Ecto neural progenitor cell (in vitro differentiated cells): Measurements from ENCODE around the gene CDK6.

ENCODE experiments used
- DNase-seq: peaks from one replicate; pipeline ENCODE4 v3.0.0-alpha.2; 2018; ENCODE audit warnings: low spot score

Gene CDK6

DNA sequence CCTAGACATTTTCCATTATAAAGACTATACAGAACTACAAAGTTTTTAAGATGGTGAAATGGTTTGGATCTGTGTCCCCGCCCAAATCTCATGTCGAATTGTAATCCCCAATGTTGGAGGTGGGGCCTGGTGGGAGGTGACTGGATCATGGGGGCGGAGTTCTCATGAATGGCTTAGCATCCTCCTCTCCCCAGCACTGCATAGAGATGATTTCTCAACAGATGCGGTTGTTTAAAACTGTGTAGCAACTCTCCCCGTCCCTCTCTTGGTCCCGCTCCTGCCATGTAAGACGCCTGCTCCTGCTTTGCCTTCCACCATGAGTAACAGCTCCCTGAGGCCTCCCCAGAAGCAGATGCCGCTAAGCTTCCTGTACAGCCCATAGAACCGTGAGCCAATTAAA is 247.8 kb downstream of the CDK6 start:
- DNase-seq = no peak

GRCh38 chr7:92586841-92587240 is 249.5 kb downstream of the CDK6 start:
- DNase-seq = no peak

DNA sequence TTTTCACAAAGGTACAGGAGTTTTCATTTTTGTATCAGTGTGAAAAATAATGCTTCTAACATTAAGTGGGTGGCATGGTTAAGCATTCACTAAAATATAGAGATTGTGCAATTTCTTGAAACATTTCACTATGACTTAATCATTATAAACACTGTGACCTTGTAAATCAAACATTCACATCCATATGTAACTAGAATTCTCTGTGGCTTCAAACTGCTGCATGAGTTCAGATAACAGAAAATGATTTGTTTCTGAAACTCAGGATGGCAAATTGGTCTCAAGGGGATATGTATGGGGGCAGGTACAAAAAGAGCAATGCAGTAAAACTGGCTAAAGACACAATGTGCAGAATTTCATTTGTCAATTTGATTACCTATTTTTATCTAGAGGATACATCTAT is 250.0 kb downstream of the CDK6 start:
- DNase-seq = no peak

- no peak for DNase-seq
Measured at GRCh38 chr7:92584953-92585352, 251.4 kb downstream of the CDK6 start.

DNA sequence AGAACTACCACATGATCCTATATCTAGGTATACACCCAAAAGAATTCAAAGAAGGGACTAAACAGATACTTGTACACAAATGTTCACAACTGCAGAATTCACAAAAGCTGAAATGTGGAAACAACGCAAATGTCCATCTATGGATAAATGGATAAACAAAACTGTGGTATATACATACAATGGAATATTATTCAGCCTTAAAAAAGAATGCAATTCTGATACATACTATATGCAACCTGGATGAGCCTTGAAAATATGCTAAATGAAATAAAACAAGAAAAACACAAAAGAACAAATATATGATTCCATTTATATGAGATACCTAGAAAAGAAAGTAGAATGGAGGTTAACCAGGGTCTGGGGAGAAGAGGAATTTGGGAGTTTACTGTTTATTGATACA is 253.4 kb downstream of the CDK6 start:
- no peak for DNase-seq

GRCh38 chr7:92576296-92576695 is 260.1 kb downstream of the CDK6 start:
- no peak for DNase-seq

- DNase-seq = no peak
Measured at GRCh38 chr7:92569137-92569536, 267.2 kb downstream of the CDK6 start.

- DNase-seq = no peak
Measured at GRCh38 chr7:92567460-92567859, 268.9 kb downstream of the CDK6 start.

- DNase-seq = no peak
Measured at GRCh38 chr7:92563345-92563744, 273.0 kb downstream of the CDK6 start.

DNA sequence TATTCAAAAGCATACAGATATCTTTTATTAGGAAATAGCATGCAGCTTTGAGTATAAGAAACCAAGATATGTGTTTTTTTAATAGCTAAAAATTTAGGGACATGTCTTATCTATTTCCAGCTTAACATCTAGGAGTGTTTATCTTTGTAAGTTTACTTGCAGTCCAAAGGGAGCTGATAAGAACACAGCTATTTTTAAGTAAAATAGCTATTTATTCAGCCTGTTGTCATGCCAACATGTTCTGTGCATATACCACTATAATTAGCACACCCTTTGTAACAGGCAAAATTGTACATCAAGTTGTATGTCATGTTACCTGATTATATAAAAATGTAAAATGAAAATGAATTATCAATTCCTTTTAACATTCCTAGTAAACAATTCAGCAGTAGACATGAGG is 275.8 kb downstream of the CDK6 start:
- DNase-seq = no peak

DNA sequence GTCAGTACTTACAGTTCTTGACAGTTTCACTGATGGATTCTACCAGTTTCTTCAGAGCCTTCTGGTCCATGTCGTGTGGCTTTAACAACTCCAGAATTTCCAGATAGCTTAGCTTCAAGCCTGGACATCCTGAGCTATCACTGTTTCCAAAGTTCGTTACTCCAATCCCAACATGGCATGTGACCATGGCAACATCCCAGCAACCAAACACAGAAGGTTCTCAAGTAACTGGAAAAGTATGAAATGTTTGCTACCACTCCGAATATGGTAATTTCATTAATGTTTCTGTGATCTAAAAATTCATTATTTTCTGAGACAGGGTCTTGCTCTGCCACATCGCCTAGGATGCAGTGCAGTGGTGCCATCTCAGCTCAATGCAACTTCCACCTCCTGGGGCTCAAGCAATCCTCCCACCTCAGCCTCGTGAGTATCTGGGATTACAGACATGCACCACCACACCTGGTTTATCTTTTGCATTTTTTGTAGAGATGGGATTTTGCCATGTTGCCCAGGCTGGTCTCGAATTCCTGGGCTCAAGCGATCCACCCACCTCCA is 278.5 kb downstream of the CDK6 start:
- DNase-seq = no peak

DNA sequence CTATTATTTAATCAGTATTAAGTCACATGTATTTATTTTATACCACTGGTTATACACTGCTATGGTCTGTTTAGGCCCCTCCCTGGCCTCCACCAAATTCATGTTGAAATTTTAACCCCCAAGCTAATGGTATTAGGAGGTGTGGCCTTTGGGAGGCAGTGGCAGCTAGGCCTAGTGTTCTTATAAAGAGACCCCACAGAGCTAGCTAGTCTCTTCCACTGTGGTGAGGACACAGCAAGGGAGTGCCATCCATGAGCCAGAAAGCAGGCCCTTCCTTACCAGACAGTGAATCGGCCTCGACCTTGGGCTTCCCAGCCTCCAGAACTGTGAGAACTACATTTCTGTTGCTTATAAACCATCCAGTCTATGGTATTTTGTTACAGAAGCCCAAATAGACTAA is 279.1 kb downstream of the CDK6 start:
- no peak for DNase-seq
